Measurements from ENCODE around the gene EFHC1. TPM values are rescaled to one million over a fixed set of nuclear protein-coding genes. Genes with fewer than 3 reads are reported as not detected.

EFHC1 gene
- total RNA-seq, 2 experiments from 2014 or later = 20.7 to 24.8 TPM

DNA sequence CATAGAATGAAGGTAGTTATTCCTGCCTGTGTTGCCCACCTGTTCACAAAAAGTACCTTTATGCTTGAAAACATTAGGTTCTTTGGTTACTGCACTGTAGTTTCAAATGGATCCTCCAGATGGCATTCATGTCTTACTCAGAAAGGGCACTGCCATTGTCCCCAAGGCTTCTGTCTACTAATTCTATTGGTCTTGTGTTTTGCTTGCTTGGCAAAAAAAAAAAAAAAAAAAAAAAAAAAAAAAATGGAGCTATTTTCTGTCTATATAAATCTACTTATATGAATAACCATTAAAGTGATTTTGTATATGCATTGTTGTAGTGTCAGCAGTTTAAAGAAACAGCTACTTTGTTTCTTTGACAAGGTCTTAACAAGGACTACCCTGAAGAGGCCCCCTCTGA is 12.7 kb upstream of the EFHC1 start:
- no peaks in the 10 kb centered on the region for H3K9me2 ChIP-seq (ENCODE audit: insufficient read depth, low read length)
- H3K4me1 ChIP-seq (ENCODE audit: insufficient read depth, low read length, poor library complexity, severe bottlenecking) = no peaks in the 10 kb centered on the region
- no peak overlapping the region for H3K4me2 ChIP-seq (ENCODE audit: low read length)
- no peak overlapping the region for H3K27ac ChIP-seq (ENCODE audit: low read depth, low read length, poor library complexity, severe bottlenecking)
- no TSS peak for BruUV-seq (replicated peaks)
- H3K9me3 ChIP-seq (ENCODE audit: low read length) = no peaks in the 10 kb centered on the region
- no peaks in the 10 kb centered on the region for H4K20me1 ChIP-seq (ENCODE audit: insufficient read depth, low read length)
- ChIA-PET CTCF (ENCODE audit: unreplicated experiment) (interaction anchor here (0.5 to 0.9 kb wide), 10 partner anchors 30 to 935 kb away, joined by 3 to 6 read pairs (median 4); no protein-coding TSS in a partner anchor), POLR2A (interaction anchor here (0.6 to 1.7 kb wide), 15 partner anchors 8 to 667 kb away, joined by 3 to 12 read pairs (median 4); no protein-coding TSS in a partner anchor)
- TF ChIP-seq, protein P1, sequence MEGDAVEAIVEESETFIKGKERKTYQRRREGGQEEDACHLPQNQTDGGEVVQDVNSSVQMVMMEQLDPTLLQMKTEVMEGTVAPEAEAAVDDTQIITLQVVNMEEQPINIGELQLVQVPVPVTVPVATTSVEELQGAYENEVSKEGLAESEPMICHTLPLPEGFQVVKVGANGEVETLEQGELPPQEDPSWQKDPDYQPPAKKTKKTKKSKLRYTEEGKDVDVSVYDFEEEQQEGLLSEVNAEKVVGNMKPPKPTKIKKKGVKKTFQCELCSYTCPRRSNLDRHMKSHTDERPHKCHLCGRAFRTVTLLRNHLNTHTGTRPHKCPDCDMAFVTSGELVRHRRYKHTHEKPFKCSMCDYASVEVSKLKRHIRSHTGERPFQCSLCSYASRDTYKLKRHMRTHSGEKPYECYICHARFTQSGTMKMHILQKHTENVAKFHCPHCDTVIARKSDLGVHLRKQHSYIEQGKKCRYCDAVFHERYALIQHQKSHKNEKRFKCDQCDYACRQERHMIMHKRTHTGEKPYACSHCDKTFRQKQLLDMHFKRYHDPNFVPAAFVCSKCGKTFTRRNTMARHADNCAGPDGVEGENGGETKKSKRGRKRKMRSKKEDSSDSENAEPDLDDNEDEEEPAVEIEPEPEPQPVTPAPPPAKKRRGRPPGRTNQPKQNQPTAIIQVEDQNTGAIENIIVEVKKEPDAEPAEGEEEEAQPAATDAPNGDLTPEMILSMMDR (conservative IDR thresholded peaks at IDR 0.05; ENCODE audit: low read length) = peak; percentile 92
- no peak for TF ChIP-seq EZH2phosphoT487 (IDR thresholded peaks at IDR 0.05; ENCODE audit: borderline replicate concordance, low read depth, low read length)
- H3K79me2 ChIP-seq (ENCODE audit: insufficient read depth, low read depth, low read length) = no peaks in the 10 kb centered on the region
- no peak overlapping the region for H2AFZ ChIP-seq (ENCODE audit: low read length)
- intact Hi-C loops (cut with micrococcal nuclease; ENCODE audit: unreplicated experiment) = loop anchor here (2.0 kb wide), 2 partner anchors 245 to 255 kb away; no protein-coding TSS in a partner anchor
- no peaks in the 10 kb centered on the region for H3K36me3 ChIP-seq (ENCODE audit: insufficient read depth, low read length)
- peak; percentile 80 for DNase-seq (ENCODE audit: low spot score)
- no peak overlapping the region for H3K4me3 ChIP-seq (ENCODE audit: low read depth, low read length, poor library complexity, severe bottlenecking)

DNA sequence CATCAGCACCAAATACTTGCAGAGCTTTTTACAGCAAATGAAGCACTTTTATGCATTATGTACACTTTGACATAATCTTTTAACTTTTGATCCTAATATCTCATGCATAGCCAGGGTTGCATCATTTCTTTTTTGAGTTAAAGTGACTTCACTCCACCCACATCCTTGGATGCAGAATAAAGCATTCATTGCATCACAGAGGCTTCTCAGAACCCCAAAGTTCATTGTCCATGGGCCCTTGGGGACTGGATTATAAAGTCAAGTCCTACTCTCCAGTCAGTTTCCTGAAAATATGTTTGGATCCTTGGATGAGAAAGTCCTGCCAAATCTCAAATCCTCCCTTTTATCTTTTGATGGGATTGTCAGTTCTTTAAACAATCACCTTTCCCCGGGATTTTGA is 10.6 kb upstream of the EFHC1 start:
- H3K4me2 ChIP-seq (ENCODE audit: low read length) = no peak overlapping the region
- no peak for TF ChIP-seq EZH2phosphoT487 (IDR thresholded peaks at IDR 0.05; ENCODE audit: borderline replicate concordance, low read depth, low read length)
- TF ChIP-seq, protein P1 (conservative IDR thresholded peaks at IDR 0.05; ENCODE audit: low read length) = no peak
- H3K36me3 ChIP-seq (ENCODE audit: insufficient read depth, low read length) = no peaks in the 10 kb centered on the region
- no peak overlapping the region for H3K4me3 ChIP-seq (ENCODE audit: low read depth, low read length, poor library complexity, severe bottlenecking)
- no peaks in the 10 kb centered on the region for H4K20me1 ChIP-seq (ENCODE audit: insufficient read depth, low read length)
- POLR2A ChIA-PET = interaction anchor here (0.5 to 0.8 kb wide), 2 partner anchors 44 to 47 kb away, joined by 3 read pairs; partner anchors contain the start of gene PAQR8
- no peaks in the 10 kb centered on the region for H3K79me2 ChIP-seq (ENCODE audit: insufficient read depth, low read depth, low read length)
- BruUV-seq (replicated peaks) = no TSS peak
- intact Hi-C loops (cut with micrococcal nuclease; ENCODE audit: unreplicated experiment) = no loop called here
- no peaks in the 10 kb centered on the region for H3K9me3 ChIP-seq (ENCODE audit: low read length)
- H3K27ac ChIP-seq (ENCODE audit: low read depth, low read length, poor library complexity, severe bottlenecking) = no peak overlapping the region
- no peaks in the 10 kb centered on the region for H3K9me2 ChIP-seq (ENCODE audit: insufficient read depth, low read length)
- CTCF ChIA-PET (ENCODE audit: unreplicated experiment) = no interaction called here
- H3K4me1 ChIP-seq (ENCODE audit: insufficient read depth, low read length, poor library complexity, severe bottlenecking) = no peaks in the 10 kb centered on the region
- H2AFZ ChIP-seq (ENCODE audit: low read length) = no peak overlapping the region
- DNase-seq (ENCODE audit: low spot score) = no peak

DNA sequence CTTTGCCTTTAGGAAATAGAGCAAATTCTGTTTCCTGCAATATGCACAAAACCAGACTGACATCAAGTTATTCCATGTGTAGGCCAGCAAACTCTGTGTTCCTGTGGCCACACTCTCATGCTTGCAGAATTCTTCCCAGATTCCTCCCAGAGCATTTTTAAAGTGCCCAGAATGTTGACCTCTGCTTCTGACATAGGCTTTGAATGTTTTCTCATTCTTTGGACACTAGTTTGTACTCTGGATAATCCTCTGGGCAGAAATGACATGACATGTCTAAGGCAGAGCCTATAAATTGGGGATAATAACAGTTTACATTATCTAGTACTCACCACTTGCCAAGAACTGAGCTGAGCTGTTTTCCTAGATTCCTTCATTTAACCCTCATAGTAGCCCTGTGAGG is 9.2 kb upstream of the EFHC1 start:
- H3K36me3 ChIP-seq (ENCODE audit: insufficient read depth, low read length) = no peaks in the 10 kb centered on the region
- no TSS peak for BruUV-seq (replicated peaks)
- TF ChIP-seq, protein P1 (conservative IDR thresholded peaks at IDR 0.05; ENCODE audit: low read length) = no peak
- TF ChIP-seq EZH2phosphoT487 (IDR thresholded peaks at IDR 0.05; ENCODE audit: borderline replicate concordance, low read depth, low read length) = no peak
- ChIA-PET CTCF (ENCODE audit: unreplicated experiment) (no interaction called here), POLR2A (no interaction called here)
- no peaks in the 10 kb centered on the region for H3K9me3 ChIP-seq (ENCODE audit: low read length)
- H4K20me1 ChIP-seq (ENCODE audit: insufficient read depth, low read length) = no peaks in the 10 kb centered on the region
- H3K79me2 ChIP-seq (ENCODE audit: insufficient read depth, low read depth, low read length) = no peaks in the 10 kb centered on the region
- H3K27ac ChIP-seq (ENCODE audit: low read depth, low read length, poor library complexity, severe bottlenecking) = no peak overlapping the region
- H3K4me2 ChIP-seq (ENCODE audit: low read length) = no peak overlapping the region
- H3K4me1 ChIP-seq (ENCODE audit: insufficient read depth, low read length, poor library complexity, severe bottlenecking) = peaks cover 8% of the 10 kb centered on the region
- no peaks in the 10 kb centered on the region for H3K9me2 ChIP-seq (ENCODE audit: insufficient read depth, low read length)
- no peak for DNase-seq (ENCODE audit: low spot score)
- no peak overlapping the region for H2AFZ ChIP-seq (ENCODE audit: low read length)
- no peak overlapping the region for H3K4me3 ChIP-seq (ENCODE audit: low read depth, low read length, poor library complexity, severe bottlenecking)
- intact Hi-C loops (cut with micrococcal nuclease; ENCODE audit: unreplicated experiment) = no loop called here
